Glomerular endothelial cell (primary cell): Measurements from ENCODE around the gene PTAR1. TPM values are rescaled to one million over a fixed set of nuclear protein-coding genes. Genes with fewer than 3 reads are reported as not detected.
"Not testable (repeated sequence)": the region's sequence is repeated elsewhere in the genome, so short reads cannot be mapped to it uniquely, and the experiment has no call there.

Experiments used
- DNase-seq: peaks from one replicate; pipeline ENCODE4 v3.0.0-alpha.2; 2011; ENCODE audit warnings: low read depth, low spot score; ENCODE audit errors: extremely low read depth
- total RNA-seq: library from RNA; depleted of rRNA; stranded (reverse); fragments of >200 nt; gene quantifications from 2 replicates; pipeline ENCODE4 v1.2.3, GENCODE V29; 2015

The PTAR1 gene
- 33.0 and 47.5 TPM in 2 replicates for total RNA-seq

- peak; percentile 36 for DNase-seq
Observed at GRCh38 chr9:69759421-69760277, at the start of gene PTAR1. Gene PTAR1 (minus strand): TSS chr9:69760011. CDS start chr9:69759938, 73 bp downstream.

GRCh38 chr9:69809304-69809863 is 49.6 kb upstream of the PTAR1 start:
- DNase-seq: no peak

- no peak for DNase-seq
Observed at GRCh38 chr9:69806627-69807026, 46.8 kb upstream of the PTAR1 start.

GRCh38 chr9:69805962-69806515 is 46.2 kb upstream of the PTAR1 start:
- no peak for DNase-seq

- DNase-seq: no peak
Observed at GRCh38 chr9:69801989-69802388, 42.2 kb upstream of the PTAR1 start.

- DNase-seq: not testable (repeated sequence)
Observed at GRCh38 chr9:69800027-69800426, 40.2 kb upstream of the PTAR1 start.

- not testable (repeated sequence) for DNase-seq
Observed at GRCh38 chr9:69799521-69799920, 39.7 kb upstream of the PTAR1 start.

- no peak for DNase-seq
Observed at GRCh38 chr9:69798744-69799143, 38.9 kb upstream of the PTAR1 start.

- DNase-seq: no peak
Observed at GRCh38 chr9:69797675-69798074, 37.9 kb upstream of the PTAR1 start.

- DNase-seq: no peak
Observed at GRCh38 chr9:69794356-69794755, 34.5 kb upstream of the PTAR1 start.

- DNase-seq: no peak
Observed at GRCh38 chr9:69785757-69786156, 25.9 kb upstream of the PTAR1 start.

- DNase-seq: no peak
Observed at GRCh38 chr9:69773258-69773657, 13.4 kb upstream of the PTAR1 start.

- DNase-seq: no peak
Observed at GRCh38 chr9:69771775-69772418, 12.1 kb upstream of the PTAR1 start.

- no peak for DNase-seq
Observed at GRCh38 chr9:69768716-69769115, 8.9 kb upstream of the PTAR1 start.

GRCh38 chr9:69768101-69768500 is 8.3 kb upstream of the PTAR1 start:
- DNase-seq: no peak

- not testable (repeated sequence) for DNase-seq
Observed at GRCh38 chr9:69763862-69764261, 4.1 kb upstream of the PTAR1 start.

GRCh38 chr9:69762527-69762926 is 2.7 kb upstream of the PTAR1 start:
- DNase-seq: no peak

- no peak for DNase-seq
Observed at GRCh38 chr9:69760278-69760610, 433 bp upstream of the PTAR1 start.

GRCh38 chr9:69759021-69759420 is 790 bp downstream of the PTAR1 start:
- peak; percentile 5 for DNase-seq

GRCh38 chr9:69757996-69758675 is 1.7 kb downstream of the PTAR1 start:
- DNase-seq: no peak

GRCh38 chr9:69755205-69755604 is 4.6 kb downstream of the PTAR1 start:
- DNase-seq: no peak
